ENCODE data around the gene PIEZO2.
"Not testable (repeated sequence)": the region's sequence is repeated elsewhere in the genome, so short reads cannot be mapped to it uniquely, and the experiment has no call there.

PIEZO2 gene

GRCh38 chr18:10878703-10879102 lies 270.7 kb downstream of the PIEZO2 start:
- no peak for DNase-seq

- no peak for DNase-seq
These were observed 271.4 kb downstream of the PIEZO2 start for GRCh38 chr18:10877987-10878386.

DNA sequence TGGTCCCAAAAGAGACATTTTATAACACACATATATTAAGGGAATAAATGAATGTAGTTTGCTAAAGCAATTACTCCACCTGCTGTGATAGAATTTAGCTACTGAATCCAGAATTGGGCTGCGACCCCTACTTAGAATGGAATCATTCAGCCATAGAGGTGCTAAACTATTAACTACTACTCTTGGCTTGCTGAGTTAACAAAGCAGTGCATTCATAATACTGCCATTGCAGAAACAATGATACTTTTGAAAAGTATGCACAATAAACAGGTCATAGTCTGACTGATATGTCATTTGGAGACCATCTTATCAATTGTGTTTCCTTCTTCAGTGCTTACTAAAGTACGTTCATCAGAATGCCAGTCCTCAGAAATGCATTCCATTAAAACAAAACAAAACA lies 273.6 kb downstream of the PIEZO2 start:
- DNase-seq = no peak

- DNase-seq = no peak
These were observed 277.1 kb downstream of the PIEZO2 start for GRCh38 chr18:10872304-10872703.

- no peak for DNase-seq
These were observed 284.6 kb downstream of the PIEZO2 start for GRCh38 chr18:10864722-10865121.

DNA sequence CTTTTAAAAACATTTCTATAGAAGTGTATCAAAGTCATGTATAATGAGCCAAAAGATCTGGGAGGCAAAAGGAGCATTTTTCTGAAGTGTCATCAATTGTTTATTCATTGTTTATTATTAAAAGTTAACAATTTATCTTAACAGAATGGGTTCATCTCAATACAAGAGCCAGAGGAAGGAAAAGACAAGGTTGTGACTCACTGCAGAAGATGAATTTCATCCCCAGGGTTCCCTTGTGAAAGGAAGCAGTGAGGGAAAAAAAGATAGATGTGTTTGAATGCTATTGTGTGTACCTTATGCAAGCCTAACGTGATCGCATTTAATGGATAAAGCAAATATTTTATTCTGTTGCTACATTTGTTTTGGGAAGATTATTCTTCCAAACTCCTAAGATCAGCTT lies 286.3 kb downstream of the PIEZO2 start:
- DNase-seq = no peak

DNA sequence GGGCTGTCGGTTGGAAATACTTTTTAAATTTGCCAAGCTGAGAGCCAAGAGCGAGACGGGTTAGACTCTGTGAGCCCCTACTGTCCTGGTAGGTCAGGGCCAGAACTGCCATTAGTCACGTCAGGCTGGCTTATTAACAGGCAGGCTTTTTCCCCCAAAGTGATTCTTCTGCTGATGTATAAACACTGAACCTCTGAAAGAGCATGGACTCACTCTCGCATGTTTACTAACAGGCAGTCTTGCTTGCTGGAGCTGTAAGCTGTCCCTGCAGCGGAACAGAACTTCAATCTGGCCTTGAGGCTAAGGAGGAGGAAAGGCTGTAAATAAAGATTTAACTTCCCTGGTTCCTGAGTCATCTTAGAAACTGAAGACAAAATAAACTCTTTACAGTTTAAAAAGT lies 288.4 kb downstream of the PIEZO2 start:
- DNase-seq = no peak

- no peak for DNase-seq
These were observed 289.0 kb downstream of the PIEZO2 start for GRCh38 chr18:10860382-10860781.

- no peak for DNase-seq
These were observed 290.9 kb downstream of the PIEZO2 start for GRCh38 chr18:10858477-10858876.

GRCh38 chr18:10856132-10856531 lies 293.2 kb downstream of the PIEZO2 start:
- DNase-seq = no peak

DNA sequence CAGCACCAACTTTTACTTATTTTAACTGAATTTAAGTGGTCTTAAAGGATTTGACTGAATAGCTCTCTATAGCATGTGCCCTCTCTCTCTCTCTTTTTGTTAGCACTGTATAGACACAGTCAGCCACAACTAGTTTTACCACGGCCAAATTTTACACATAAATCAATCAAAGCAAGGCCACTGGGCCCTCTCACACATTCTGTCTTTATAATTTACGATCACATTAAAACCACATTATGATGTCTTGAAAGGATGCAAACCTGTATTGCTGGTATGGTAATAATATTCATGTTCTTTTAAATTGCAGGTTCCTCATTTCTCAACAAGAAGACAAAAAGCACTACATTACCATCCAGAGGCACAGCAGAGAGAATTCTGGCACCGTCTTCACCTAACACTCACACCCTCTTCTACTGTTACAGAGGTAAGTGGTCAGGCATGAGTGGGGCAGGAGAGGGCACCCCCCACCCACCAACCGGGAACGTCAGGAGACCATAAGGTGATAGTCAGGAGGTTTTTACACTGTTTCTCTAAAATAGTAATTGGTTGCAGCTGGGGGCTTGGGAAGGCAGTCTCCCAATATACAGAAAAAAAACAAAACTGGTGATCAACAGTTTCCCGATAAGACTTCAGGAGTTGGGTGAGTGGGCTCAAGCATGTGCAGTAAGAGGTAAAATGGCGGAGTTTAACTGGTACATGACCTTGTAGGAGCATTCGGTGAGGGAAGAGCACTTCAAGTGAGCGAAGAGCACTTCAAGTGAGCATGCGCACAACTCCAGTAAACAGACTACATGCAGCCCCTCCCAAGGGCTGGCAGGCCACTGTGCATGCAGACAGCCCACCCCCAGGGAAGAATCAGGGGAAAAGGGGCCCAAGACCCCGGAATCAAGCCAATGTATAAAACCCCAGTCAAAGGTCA lies 296.7 kb downstream of the PIEZO2 start:
- DNase-seq = no peak

GRCh38 chr18:10851824-10852319 lies 297.5 kb downstream of the PIEZO2 start:
- DNase-seq = no peak

DNA sequence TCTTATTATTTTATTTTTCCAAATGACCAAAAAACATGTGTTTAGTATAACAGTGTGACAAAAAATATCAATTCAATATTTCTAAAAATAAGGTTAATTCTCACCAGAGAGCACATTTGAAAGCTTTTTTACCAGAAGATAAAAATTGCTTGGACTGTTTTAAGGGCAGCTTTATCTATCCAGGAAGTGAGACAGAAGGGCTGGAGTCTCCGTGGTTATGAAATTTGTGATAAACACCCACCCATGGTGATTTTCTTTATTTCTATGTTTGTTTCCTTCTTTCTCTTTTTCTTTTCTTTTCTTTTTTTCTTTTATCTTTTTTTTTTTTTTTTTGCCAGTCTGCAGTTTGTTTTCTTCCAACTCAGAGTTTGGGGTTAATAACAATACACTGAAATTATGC lies 298.5 kb downstream of the PIEZO2 start:
- no peak for DNase-seq

- DNase-seq = no peak
These were observed 299.2 kb downstream of the PIEZO2 start for GRCh38 chr18:10850216-10850615.

GRCh38 chr18:10847907-10848306 lies 301.5 kb downstream of the PIEZO2 start:
- no peak for DNase-seq

DNA sequence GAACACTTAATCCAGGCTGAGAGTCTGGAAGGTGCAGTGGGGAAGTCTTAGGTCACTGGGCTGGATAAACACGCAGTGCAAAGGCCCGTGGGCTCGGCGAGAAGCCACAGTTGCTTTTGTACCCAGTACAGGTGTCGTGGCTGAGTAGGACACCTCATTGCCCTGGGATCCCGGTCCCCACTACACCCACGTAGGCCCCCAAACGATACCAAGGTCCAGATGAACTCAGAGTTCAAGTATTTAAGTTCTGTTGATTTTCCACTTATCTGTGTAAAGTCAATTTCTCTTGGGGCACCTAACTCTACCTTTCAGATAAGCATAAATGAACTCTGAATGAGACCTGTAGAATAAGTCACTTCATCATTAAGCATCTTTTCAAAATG lies 302.0 kb downstream of the PIEZO2 start:
- no peak for DNase-seq

GRCh38 chr18:10846657-10847407 lies 302.5 kb downstream of the PIEZO2 start:
- no peak for DNase-seq

DNA sequence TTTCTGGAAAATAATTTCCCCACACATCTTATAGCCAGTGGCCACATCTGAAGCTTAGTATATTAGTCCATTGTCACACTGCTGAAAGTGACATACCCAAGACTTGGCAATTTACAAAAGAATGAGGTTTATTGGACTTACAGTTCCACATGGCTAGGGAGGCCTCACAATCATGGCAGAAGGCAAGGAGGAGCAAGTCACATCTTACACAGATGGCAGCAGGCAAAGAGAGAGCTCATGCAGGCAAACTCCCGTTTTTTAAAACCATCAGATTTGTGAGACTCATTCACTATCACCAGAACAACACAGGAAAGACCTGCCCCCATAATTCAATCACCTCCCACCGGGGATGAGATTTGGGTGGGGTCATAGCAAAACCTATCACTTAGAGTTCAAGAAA lies 303.3 kb downstream of the PIEZO2 start:
- DNase-seq = not testable (repeated sequence)

DNA sequence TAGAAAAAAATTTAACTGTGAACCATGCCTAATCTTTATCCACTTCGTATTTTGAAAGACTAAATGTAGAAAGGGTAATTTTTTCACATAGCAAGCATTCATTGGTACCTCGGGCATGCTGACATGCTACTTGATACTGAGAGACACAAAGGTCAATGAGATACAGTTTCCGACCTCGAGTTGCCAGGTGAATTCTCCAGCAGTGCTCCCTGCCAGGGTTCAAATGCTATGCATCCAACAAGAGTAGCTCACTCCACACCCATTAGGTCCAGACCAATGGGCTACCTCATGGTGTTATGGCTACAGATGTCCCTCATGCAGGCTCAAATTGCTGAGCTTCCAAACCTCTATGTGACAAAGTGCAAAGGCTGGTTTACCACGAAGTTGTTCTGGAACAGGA lies 305.8 kb downstream of the PIEZO2 start:
- DNase-seq = no peak

DNA sequence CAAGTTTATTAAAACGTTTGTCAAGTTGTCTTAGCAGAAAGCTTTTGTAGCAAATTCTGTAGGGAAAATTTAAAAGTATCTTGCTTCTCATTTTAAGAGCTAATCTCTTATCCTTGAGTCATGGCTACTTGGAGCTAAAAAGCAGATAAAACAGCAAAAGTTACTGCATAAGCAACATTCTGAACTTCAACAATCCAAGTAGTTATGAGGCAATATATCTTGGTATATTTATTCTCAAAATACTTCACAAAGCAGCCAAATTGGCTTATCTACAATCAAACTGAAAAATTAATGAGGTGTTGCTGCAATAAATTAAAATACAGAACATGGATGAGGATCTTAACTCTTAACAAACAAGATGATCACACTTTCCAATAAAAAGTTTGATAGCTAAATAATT lies 306.5 kb downstream of the PIEZO2 start:
- DNase-seq = no peak

GRCh38 chr18:10842371-10842770 lies 307.0 kb downstream of the PIEZO2 start:
- DNase-seq = no peak

- DNase-seq = no peak
These were observed 308.2 kb downstream of the PIEZO2 start for GRCh38 chr18:10841203-10841602.

- no peak for DNase-seq
These were observed 308.6 kb downstream of the PIEZO2 start for GRCh38 chr18:10840743-10841142.

DNA sequence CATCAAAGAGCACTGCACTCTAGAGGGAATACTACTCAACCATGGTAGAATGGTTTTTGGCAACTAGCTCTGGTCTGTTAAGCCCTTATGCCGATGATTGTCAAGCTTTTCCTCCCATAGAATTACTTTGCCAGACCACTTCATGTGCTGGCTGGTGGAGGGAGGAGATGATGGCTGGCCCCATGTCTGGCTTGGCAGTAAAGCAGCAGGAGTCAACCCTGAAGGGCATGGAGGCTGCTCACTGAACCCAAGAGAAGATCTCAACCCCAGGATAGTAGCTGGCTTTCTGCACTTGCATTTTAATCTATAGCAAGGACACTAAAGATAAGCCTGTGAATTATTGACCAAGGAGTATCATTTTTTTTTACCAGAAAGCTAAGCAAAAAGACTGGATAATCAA lies 309.9 kb downstream of the PIEZO2 start:
- DNase-seq = no peak

Measured in cerebellar nuclear complex (tissue), 1 donor.